Epithelial cell of prostate (primary cell): ENCODE data around the gene WDFY2.
"Not testable (repeated sequence)": the region's sequence is repeated elsewhere in the genome, so short reads cannot be mapped to it uniquely, and the experiment has no call there.

Source experiments
- DNase-seq: peaks from one replicate; pipeline ENCODE4 v3.0.0-alpha.2; 2011; ENCODE audit warnings: low read depth, low spot score
- H3K27ac ChIP-seq: fragments of 450-650 bp; 2 replicates; pipeline ENCODE4 v1.5.1; 2017; ENCODE audit warnings: mild to moderate bottlenecking

The WDFY2 gene

DNA sequence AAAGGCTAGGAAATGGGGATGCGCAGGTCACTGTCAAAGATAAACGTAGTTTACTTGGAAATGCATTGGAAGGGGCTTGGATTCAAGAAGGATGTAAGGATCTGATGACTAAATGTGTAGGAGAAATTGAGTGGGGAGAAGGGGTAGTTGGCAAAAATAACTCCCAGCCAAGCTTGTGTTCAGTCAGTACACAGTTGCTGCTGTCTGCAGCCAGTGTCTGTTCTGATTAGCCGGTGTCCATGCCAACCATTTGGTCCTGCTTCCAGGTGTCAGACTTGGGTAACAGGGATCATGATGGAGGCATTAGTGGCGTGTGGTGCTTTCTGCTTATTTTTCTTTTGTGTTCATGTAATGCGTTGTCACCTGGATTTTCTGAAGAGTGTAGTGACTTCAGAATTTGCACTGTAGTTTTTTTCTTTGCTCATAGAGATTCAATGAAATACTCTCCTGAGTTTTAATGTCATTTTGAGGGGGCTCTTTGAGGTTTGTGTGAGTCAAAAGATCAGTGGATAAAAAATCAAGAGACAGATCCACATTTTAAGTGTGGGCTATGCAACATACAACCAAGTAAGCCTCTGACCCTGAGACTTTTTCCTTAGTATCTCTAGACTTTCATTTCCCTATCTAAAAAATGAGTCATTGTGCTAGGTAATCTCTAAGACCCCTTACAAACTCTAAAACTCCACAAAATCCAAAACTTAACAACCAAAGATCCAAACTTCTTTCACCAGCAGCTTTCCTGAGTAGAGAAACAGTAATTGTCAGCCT, 103.9 kb downstream of the WDFY2 start:
- DNase-seq: no peak
- H3K27ac ChIP-seq: no peak overlapping the region

GRCh38 chr13:51688937-51689662, 104.8 kb downstream of the WDFY2 start:
- DNase-seq: no peak
- H3K27ac ChIP-seq: no peak overlapping the region

GRCh38 chr13:51689663-51689996, 105.4 kb downstream of the WDFY2 start:
- DNase-seq: no peak
- H3K27ac ChIP-seq: no peak overlapping the region

GRCh38 chr13:51695677-51696076, 111.4 kb downstream of the WDFY2 start:
- not testable (repeated sequence) for H3K27ac ChIP-seq

DNA sequence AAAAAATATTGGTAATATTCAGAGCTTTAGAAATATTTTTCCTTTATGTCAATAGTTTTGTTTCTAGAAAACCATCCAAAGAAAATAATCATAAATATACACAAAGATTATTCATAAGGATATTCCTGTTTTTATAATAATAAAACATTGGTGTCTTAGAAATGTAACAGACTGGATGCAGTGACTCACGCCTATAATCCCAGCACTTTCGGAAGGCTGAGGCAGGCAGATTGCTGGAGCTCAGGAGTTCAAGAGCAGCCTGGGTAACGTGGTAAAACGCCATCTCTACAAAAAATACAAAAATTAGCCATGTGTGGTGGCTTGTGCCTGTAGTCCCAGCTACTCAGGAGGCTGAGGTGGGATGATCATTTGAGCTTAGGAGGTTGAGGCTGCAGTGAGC, 112.9 kb downstream of the WDFY2 start:
- no peak overlapping the region for H3K27ac ChIP-seq
- DNase-seq: no peak

More at GRCh38 chr13:51695677-51696076, 111.4 kb downstream of the WDFY2 start:
- DNase-seq: not testable (repeated sequence)

DNA sequence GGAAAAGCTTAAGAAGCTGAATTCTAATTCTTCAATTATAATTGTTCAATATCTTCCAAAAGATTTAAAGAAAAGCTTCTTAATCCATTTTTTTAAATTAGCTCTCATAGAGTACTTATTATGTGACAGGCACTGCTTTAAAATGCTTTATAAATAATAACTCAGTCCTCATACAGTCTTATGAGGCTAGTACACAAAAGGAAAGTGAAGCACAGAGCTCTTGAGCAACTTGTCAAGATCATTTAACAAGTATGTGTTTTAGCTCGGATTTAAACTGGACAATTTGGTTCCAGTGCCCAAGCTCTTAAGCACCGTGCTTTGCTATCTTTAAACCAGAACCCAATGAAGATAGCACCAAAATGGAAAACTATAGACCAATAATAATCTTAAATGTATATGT, 113.6 kb downstream of the WDFY2 start:
- H3K27ac ChIP-seq: no peak overlapping the region
- DNase-seq: no peak

DNA sequence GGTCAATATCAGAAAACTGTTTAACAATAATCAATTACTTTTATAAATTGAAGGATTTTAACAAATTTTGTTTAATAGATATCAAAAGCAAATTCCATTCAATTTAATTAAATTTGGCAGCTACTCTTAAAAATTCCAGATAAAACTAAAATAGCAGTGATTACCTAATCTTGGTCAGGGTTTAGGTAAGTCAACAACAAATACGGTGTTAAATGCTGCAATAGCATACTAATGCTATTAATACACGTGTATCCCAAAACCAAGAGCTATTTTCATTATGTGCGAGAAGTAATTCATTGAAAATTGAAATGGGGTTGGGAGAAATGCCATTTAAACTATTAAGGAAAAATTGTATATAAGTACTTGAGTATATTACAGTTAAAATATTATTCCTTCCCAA, 114.1 kb downstream of the WDFY2 start:
- no peak for DNase-seq
- H3K27ac ChIP-seq: no peak overlapping the region

DNA sequence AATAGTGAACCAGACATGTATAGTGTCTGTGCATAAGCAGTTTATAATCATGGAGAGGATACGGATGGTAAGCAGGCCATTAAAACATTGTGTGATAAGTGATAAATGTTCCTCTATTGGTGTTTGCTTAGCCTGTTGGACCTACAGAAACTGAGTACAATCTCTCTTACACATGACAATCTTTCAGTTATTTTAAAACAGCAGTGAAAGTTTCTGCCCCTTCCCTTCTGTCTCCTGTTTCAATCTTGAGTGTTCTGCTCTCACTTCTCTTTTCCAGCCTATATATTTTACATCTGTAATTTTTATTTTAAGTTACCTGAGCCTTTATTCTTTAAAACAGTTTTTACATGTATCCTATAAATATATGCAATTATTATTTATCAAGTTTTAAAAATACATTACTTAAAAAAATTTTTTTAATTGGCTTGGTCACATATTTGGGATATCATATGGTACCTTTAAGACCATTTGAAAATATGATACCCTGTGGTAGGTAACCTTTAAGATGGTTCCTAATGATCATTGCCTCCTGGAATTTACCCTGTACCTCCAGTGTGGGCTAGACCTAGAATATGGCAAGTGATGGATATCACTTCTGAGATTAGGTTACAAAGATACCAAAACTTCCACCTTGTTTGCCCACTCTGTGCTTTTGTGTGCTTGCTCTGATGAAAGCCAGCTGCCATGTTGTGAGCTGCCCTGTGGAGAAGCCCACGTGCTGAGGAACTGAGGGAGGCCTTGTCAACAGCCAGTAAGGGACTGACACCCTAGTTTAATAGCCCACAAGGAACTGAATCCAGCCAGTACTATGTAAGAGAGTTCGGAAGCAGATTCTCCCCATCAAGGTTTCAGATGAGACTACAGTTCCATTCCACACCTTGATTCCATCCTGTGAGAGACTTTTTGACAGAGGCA, 120.4 kb downstream of the WDFY2 start:
- H3K27ac ChIP-seq: no peak overlapping the region
- no peak for DNase-seq

- DNase-seq: no peak
- H3K27ac ChIP-seq: no peak overlapping the region
Measured at GRCh38 chr13:51707461-51707860, 123.2 kb downstream of the WDFY2 start.

- H3K27ac ChIP-seq: peak overlapping the region; percentile 98
- no peak for DNase-seq
Measured at GRCh38 chr13:51713807-51714206, 129.5 kb downstream of the WDFY2 start.

GRCh38 chr13:51714663-51715168, 130.5 kb downstream of the WDFY2 start:
- H3K27ac ChIP-seq: peak overlapping the region; percentile 98
- DNase-seq: peak; percentile 76

- H3K27ac ChIP-seq: peak overlapping the region; percentile 98
- peak; percentile 39 for DNase-seq
Measured at GRCh38 chr13:51715613-51716012, 131.4 kb downstream of the WDFY2 start.

DNA sequence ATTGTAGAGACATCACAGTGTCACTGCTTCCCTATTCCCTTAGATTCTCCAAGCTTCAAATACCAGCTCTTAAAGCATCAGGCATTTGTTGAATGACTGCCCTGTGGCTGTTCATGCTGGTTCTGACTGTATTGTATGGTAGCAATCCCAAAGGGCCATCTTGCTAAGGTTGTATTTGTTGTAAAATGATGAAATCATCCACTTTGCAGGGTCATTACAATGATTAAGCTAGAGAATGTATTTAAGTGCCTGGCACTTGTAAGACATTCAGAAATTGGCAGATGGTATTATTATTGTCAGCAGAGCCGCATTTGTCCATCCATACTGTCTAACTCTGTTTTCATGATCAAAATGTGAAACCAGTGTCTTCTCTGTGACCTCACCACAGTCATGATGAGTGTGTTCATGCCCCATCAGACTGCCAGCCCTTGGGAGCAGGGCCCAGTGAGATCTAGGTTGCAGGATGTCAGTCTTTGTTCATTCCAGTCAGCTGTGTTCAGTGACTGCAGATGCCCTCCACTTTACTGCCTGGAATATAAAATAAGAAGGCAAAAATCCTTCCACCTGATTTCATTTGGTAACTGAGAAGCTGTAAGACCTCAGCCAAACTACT, 133.6 kb downstream of the WDFY2 start:
- no peak for DNase-seq
- H3K27ac ChIP-seq: peak overlapping the region; percentile 7

DNA sequence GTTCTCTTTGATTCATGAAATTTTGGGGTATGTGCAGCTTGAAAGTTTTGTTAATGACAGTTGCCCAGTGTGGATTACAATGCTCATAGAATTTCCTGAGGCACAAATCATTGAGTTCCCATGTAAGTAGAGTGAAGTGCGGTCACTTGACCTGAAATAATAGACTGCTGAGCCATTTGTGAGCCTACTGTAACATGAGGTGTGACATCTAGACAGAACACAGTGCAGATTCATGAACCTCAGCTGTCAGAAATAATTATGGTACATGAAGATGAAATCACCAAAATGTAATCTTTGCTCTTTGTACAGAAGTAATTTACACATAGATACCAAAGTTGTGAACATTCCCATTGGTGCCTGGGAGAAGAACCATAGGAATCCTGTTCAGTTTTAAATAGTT, 135.1 kb downstream of the WDFY2 start:
- DNase-seq: no peak
- H3K27ac ChIP-seq: no peak overlapping the region

GRCh38 chr13:51721496-51721895, 137.2 kb downstream of the WDFY2 start:
- no peak overlapping the region for H3K27ac ChIP-seq
- DNase-seq: no peak

GRCh38 chr13:51723529-51723928, 139.3 kb downstream of the WDFY2 start:
- no peak for DNase-seq
- H3K27ac ChIP-seq: no peak overlapping the region

DNA sequence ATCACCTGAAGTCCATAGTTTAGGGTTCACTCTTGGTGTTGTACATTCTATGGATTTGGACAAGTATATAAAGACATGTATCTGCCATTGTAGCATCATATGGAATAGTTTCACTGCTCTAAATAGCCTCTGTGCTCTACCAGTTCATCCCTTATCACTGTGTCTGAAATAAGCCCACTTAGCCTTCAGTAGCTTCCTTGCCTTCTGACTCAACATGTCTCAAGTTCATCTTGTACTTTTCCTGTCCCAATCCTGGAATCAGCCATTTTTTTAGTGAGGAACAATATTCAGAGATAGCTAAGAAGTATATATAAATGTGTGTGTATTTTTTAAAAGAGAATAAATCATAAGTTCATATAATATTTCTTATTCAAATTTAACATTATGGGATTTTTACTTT, 140.5 kb downstream of the WDFY2 start:
- no peak overlapping the region for H3K27ac ChIP-seq
- DNase-seq: no peak

DNA sequence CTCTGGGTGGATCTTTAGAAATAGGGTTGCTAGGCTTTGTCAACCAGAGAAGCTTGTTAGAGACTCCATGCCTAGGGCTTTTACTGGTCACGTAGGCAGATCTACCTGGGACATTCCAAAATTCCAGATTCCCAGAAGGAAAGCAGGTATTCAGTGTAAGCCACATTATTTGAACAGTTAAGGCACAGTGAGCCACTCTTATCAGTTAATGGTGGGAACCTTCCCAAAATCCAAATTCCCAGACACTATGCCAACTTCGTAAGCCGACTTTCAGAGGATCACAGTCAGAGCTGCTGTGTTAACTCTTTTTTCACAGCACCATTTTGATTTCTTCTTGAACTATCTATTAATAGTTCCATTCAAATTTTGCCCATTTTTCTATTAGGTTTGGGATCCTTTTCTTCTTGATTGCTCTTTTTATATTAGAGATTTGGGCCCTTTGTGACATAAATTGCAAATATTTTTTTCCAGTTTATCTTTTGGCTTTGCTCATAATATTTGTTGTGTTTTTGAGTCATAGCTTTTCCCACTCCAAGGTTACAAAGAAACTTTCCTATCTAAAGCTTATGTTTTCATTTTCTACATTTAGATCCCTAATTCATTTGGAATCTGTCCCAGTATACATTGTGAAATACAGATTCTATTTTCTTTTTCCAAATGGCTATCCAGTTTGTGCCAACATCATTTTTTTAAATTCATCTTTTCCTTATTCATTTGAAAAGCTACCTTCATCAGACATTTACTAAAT, 142.4 kb downstream of the WDFY2 start:
- no peak for DNase-seq
- peak overlapping the region; percentile 78 for H3K27ac ChIP-seq

GRCh38 chr13:51727634-51728274, 143.5 kb downstream of the WDFY2 start:
- H3K27ac ChIP-seq: peak overlapping the region; percentile 78
- DNase-seq: no peak
